PFSK-1 (cell line): Measurements from ENCODE around the gene TYR.

ENCODE experiments used
- FOXP2 ChIP-seq: optimal IDR thresholded peaks from 2 replicates; pipeline ENCODE3; 2011; ENCODE audit warnings: borderline replicate concordance, control low read depth, inconsistent platforms; ENCODE audit not compliant: insufficient read depth; ENCODE audit errors: extremely low read length, extremely low read depth
- POLR2AphosphoS5 ChIP-seq: IDR thresholded peaks from 2 replicates; pipeline ENCODE4 v1.6.1; 2012; ENCODE audit warnings: low read depth, mild to moderate bottlenecking, control low read depth, low read length, moderate library complexity
- SIN3A ChIP-seq: IDR thresholded peaks from 2 replicates; pipeline ENCODE4 v1.6.1; 2012; ENCODE audit warnings: mild to moderate bottlenecking, low read length, moderate library complexity, borderline replicate concordance; ENCODE audit not compliant: insufficient read depth
- TAF1 ChIP-seq: IDR thresholded peaks from 2 replicates; pipeline ENCODE4 v1.6.1; 2012; ENCODE audit warnings: low read length, control low read depth, borderline replicate concordance; ENCODE audit not compliant: insufficient read depth
- TF ChIP-seq, protein P1 (sequence below), 2 experiments: IDR thresholded peaks; 2 replicates each; pipeline versions ENCODE4 v1.6.1 to v1.8.0; 2011 to 2012; ENCODE audit warnings: low read depth in 2 of 2, low read length in 2 of 2, control low read depth in 1 of 2, inconsistent platforms in 1 of 2, mild to moderate bottlenecking in 1 of 2, moderate library complexity in 1 of 2; ENCODE audit not compliant: insufficient read depth in 1 of 2

The TYR gene

DNA sequence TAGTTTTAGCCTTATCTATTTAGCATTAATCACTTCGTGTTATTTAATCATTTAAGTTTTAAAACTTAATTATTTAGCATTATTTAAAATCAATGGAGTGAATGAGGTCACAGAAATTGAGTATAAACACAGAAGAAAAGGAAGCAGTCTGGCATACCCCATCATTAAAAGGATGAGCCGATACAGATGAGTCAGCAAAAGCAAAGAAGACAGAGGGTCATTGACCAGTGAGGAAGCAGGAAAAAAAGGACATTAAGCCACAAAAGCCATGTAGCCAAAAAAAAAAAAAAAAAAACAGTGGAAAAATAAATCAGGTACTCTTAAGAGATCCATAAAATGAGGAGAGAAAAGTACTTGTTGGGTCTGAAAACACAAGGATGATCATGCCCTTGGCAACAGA, 71.5 kb downstream of the TYR start:
- no peak for TF ChIP-seq POLR2AphosphoS5
- TF ChIP-seq SIN3A: no peak
- TF ChIP-seq TAF1: no peak
- TF ChIP-seq FOXP2: no peak
- TF ChIP-seq, protein P1, sequence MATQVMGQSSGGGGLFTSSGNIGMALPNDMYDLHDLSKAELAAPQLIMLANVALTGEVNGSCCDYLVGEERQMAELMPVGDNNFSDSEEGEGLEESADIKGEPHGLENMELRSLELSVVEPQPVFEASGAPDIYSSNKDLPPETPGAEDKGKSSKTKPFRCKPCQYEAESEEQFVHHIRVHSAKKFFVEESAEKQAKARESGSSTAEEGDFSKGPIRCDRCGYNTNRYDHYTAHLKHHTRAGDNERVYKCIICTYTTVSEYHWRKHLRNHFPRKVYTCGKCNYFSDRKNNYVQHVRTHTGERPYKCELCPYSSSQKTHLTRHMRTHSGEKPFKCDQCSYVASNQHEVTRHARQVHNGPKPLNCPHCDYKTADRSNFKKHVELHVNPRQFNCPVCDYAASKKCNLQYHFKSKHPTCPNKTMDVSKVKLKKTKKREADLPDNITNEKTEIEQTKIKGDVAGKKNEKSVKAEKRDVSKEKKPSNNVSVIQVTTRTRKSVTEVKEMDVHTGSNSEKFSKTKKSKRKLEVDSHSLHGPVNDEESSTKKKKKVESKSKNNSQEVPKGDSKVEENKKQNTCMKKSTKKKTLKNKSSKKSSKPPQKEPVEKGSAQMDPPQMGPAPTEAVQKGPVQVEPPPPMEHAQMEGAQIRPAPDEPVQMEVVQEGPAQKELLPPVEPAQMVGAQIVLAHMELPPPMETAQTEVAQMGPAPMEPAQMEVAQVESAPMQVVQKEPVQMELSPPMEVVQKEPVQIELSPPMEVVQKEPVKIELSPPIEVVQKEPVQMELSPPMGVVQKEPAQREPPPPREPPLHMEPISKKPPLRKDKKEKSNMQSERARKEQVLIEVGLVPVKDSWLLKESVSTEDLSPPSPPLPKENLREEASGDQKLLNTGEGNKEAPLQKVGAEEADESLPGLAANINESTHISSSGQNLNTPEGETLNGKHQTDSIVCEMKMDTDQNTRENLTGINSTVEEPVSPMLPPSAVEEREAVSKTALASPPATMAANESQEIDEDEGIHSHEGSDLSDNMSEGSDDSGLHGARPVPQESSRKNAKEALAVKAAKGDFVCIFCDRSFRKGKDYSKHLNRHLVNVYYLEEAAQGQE (IDR thresholded peaks at IDR 0.05; ENCODE audit: insufficient read depth in 1 of 2, low read depth in 2 of 2, low read length in 2 of 2): no peak

- TF ChIP-seq, protein P1 (IDR thresholded peaks at IDR 0.05; ENCODE audit: insufficient read depth in 1 of 2, low read depth in 2 of 2, low read length in 2 of 2): no peak
- TF ChIP-seq SIN3A (no peak), POLR2AphosphoS5 (no peak), FOXP2 (no peak), TAF1 (no peak)
Observed at GRCh38 chr11:89267660-89268302, 90.1 kb downstream of the TYR start.

GRCh38 chr11:89275966-89276365, 98.3 kb downstream of the TYR start:
- TF ChIP-seq, protein P1 (IDR thresholded peaks at IDR 0.05; ENCODE audit: insufficient read depth in 1 of 2, low read depth in 2 of 2, low read length in 2 of 2): no peak
- TF ChIP-seq TAF1 (no peak), FOXP2 (no peak), POLR2AphosphoS5 (no peak), SIN3A (no peak)

DNA sequence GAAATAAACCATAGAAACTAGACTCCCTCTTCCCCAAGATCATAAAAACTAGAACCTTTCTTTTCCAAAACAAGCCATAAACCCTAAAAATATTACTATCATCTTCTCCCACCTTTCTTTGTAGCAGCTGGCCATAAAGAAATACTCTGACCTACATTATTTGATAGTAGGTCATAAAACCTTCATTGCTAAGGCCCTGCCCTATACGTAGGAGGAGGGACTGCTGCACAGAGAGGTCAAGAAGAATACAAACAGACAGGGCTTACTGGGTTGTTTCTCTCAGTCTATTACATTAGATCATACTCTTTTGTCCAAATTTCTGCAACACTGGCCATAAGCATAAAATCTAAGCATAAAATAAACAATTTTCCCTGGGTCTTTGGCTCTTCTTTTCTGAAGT, 101.5 kb downstream of the TYR start:
- TF ChIP-seq, protein P1 (IDR thresholded peaks at IDR 0.05; ENCODE audit: insufficient read depth in 1 of 2, low read depth in 2 of 2, low read length in 2 of 2): no peak
- TF ChIP-seq FOXP2 (no peak), POLR2AphosphoS5 (no peak)
